Measurements from ENCODE around the gene NSF.

NSF gene

DNA sequence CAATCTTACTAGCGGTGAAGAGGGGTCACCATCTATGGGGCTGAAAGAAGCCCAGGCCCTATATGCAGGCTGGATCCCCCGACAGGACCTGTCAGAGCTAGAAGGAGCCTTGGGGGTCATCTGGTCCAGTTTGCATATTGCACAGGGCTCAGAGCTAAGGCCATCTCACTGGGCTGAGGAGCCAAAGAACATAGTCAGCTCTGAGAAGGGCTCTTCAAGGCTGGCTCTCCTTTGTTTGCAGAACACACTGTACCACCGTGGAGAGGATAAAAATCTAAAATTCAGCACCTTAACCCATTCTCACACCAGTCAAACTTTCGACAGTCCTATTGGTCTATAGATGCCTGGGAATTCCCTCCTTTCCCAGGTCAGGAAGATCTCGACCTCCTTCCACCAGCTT is 203.8 kb downstream of the NSF start:
- TF ChIP-seq, protein P1, sequence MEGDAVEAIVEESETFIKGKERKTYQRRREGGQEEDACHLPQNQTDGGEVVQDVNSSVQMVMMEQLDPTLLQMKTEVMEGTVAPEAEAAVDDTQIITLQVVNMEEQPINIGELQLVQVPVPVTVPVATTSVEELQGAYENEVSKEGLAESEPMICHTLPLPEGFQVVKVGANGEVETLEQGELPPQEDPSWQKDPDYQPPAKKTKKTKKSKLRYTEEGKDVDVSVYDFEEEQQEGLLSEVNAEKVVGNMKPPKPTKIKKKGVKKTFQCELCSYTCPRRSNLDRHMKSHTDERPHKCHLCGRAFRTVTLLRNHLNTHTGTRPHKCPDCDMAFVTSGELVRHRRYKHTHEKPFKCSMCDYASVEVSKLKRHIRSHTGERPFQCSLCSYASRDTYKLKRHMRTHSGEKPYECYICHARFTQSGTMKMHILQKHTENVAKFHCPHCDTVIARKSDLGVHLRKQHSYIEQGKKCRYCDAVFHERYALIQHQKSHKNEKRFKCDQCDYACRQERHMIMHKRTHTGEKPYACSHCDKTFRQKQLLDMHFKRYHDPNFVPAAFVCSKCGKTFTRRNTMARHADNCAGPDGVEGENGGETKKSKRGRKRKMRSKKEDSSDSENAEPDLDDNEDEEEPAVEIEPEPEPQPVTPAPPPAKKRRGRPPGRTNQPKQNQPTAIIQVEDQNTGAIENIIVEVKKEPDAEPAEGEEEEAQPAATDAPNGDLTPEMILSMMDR (IDR thresholded peaks at IDR 0.05), result no peak

DNA sequence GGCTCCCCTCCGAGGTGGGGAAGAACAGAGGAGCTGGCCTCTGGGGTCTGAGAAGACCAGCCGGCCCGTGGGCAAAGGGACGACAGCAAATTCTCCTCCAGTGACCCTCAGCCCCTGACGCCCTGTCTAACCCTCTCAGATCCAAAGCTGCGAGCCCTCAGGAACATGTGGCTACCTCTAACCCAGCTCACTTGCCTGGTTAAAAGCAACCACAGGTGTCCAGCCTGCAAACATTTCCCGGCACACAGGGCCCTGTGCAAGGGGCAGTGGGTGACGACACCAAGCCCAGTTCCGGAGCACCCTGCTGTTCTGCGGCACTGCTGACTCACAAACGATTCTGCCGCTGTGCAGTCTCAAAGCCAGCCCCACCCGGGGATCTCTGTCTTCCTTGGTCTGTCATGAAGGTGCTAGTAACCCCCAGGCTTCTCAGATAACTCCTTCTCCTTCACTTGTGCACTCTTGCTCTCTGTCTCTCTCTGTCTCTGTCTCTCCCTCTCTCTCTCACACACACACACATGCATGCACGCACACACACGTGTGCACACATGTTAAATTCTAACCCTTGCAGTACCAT is 205.0 kb downstream of the NSF start:
- TF ChIP-seq, protein P1 (IDR thresholded peaks at IDR 0.05), result no peak
- H3K4me3 ChIP-seq, result no peak overlapping the region
- no peak overlapping the region for H3K27ac ChIP-seq
- DNase-seq (ENCODE audit: low spot score), result no peak

More for the DNA sequence above, 203.8 kb downstream of the NSF start:
- Histone ChIP-seq H3K27ac (no peak overlapping the region), H3K4me3 (no peak overlapping the region)
- DNase-seq (ENCODE audit: low spot score), result no peak

DNA sequence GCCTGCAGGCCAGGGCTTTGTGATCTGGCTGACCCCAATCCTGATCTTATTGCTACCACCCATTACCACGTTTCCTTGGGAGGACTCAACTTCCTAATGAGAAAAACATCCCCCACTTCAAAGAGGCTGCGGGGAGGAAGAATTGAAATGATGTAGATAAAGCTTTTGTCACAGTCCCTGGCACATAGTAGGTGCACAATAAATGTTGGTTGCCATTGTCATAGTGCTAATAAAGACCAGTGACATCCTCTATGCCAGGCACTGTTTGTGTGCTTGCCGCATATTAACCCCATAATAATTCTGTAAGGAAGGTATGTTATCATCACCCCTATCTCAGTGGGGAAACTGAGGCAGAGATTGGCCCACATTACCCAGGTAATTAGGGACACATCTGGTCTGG is 205.6 kb downstream of the NSF start:
- Histone ChIP-seq H3K27ac (no peak overlapping the region), H3K4me3 (no peak overlapping the region)
- TF ChIP-seq, protein P1 (IDR thresholded peaks at IDR 0.05), result no peak
- no peak for DNase-seq (ENCODE audit: low spot score)

DNA sequence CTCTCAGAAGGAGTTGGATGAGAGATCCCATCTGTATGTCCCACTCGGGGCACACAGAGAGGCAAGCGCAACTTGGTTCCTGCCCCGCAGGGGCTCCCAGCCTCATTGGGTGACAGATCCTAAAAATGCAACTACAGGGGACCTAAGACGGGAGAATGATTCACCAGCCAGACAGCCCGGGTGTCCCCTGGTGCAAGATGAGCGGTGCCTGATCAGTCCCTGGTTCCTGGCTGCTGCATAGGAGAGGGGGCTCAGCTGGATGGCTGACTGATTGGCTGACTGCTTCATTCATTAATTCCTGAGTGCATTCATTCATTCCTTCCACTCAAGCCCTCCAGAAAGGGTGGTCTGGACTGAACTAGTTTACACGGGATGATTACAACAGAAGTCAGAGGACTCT is 206.1 kb downstream of the NSF start:
- DNase-seq (ENCODE audit: low spot score), result no peak
- TF ChIP-seq, protein P1 (IDR thresholded peaks at IDR 0.05), result no peak
- no peak overlapping the region for H3K27ac ChIP-seq
- no peak overlapping the region for H3K4me3 ChIP-seq

DNA sequence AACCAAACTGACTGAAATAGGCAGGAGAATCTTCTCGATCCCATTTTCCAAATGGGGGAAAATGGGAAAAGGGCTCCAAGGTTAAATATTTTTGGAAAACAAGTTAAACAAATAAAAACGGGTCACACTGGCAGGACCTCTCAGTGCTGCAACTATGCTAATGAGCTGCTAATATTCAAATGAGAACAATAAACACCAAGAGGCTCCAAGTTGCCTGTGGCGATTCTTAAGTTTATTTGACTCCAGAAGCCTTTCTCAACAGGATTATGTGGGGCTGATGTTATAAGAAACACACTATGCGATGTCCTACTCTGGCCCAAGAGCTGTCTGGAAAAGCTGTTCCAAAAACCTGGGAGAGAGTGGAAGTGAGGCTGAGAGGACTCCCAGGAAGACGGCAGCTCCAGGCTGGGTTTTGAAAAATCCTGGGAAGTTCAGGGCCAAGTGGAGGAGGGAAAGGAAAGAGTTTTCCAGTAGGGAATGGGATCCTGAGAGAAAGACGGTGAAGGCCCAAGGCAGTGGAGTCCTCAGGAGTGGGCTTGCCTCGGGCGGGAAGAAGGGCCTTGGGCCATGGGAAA is 206.6 kb downstream of the NSF start:
- Histone ChIP-seq H3K4me3 (no peak overlapping the region), H3K27ac (no peak overlapping the region)
- no peak for DNase-seq (ENCODE audit: low spot score)
- TF ChIP-seq, protein P1 (IDR thresholded peaks at IDR 0.05), result no peak

DNA sequence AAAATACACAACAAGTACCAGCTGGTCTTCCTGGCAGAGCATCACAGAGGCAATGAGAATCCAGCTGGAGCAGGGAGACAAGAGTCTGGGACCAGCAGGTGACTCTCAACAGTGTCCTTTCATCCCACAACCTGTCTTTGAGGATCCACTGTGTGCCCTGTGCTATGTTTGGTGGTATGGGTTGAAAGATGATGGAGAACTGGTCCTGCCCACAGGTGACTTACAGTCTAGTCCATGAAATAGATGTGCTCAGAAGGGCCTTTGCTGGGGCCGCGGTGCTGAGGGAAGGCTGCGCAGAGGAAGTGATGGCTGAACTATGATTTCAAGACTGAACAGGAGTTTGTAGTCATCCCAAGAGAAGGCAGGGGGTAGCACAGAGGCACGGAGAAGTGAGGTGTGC is 210.1 kb downstream of the NSF start:
- TF ChIP-seq, protein P1 (IDR thresholded peaks at IDR 0.05), result no peak
- no peak for DNase-seq (ENCODE audit: low spot score)
- Histone ChIP-seq H3K27ac (no peak overlapping the region), H3K4me3 (no peak overlapping the region)

DNA sequence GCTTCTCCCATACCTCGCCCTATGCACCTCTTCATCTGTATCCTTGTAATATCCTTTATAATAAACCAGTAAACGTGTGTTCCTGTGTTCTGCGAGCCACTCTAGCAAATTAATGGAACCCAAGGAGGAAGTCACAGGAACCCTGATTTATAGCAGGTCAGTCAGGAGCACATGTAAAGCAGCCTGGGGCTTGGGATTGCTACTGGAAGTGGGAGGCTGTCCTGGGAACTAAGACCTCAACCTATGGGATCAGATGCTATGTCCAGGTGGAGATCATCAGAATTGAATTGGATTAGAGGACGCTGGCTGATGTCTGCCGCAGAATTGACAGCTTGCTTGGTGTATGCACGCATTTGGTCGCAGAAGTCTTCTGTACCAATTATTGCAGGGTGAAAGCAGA is 212.3 kb downstream of the NSF start:
- no peak for DNase-seq (ENCODE audit: low spot score)
- Histone ChIP-seq H3K4me3 (no peak overlapping the region), H3K27ac (no peak overlapping the region)
- TF ChIP-seq, protein P1 (IDR thresholded peaks at IDR 0.05), result no peak
